Right forelimb (tissue), 1 donor: ENCODE measurements around the gene ZDHHC11B.
"Not testable (repeated sequence)": the region's sequence is repeated elsewhere in the genome, so short reads cannot be mapped to it uniquely, and the experiment has no call there.

ENCODE experiments used
- DNase-seq: peaks from one replicate; pipeline ENCODE4 v3.0.0-alpha.2; 2018

The ZDHHC11B gene

GRCh38 chr5:783881-784427 lies 575 bp downstream of the ZDHHC11B start:
- DNase-seq, result peak; percentile 56

GRCh38 chr5:783049-783802 lies 1.3 kb downstream of the ZDHHC11B start:
- not testable (repeated sequence) for DNase-seq

- not testable (repeated sequence) for DNase-seq
Observed at GRCh38 chr5:782356-782755, 2.2 kb downstream of the ZDHHC11B start.

- not testable (repeated sequence) for DNase-seq
Observed at GRCh38 chr5:780571-780970, 4.0 kb downstream of the ZDHHC11B start.

GRCh38 chr5:778967-779366 lies 5.6 kb downstream of the ZDHHC11B start:
- not testable (repeated sequence) for DNase-seq

GRCh38 chr5:778421-778820 lies 6.1 kb downstream of the ZDHHC11B start:
- DNase-seq, result not testable (repeated sequence)

- peak; percentile 47 for DNase-seq
Observed at GRCh38 chr5:777756-778161, 6.8 kb downstream of the ZDHHC11B start.

- DNase-seq, result peak; percentile 55
Observed at GRCh38 chr5:776862-777711, 7.4 kb downstream of the ZDHHC11B start.

- peak; percentile 42 for DNase-seq
Observed at GRCh38 chr5:775961-776861, 8.3 kb downstream of the ZDHHC11B start.

GRCh38 chr5:775595-775960 lies 9.0 kb downstream of the ZDHHC11B start:
- peak; percentile 46 for DNase-seq

GRCh38 chr5:774854-775505 lies 9.5 kb downstream of the ZDHHC11B start:
- DNase-seq, result peak; percentile 44

- DNase-seq, result peak; percentile 42
Observed at GRCh38 chr5:774304-774703, 10.2 kb downstream of the ZDHHC11B start.

- peak; percentile 43 for DNase-seq
Observed at GRCh38 chr5:773517-774264, 10.8 kb downstream of the ZDHHC11B start.

GRCh38 chr5:772931-773330 lies 11.6 kb downstream of the ZDHHC11B start:
- not testable (repeated sequence) for DNase-seq

- DNase-seq, result not testable (repeated sequence)
Observed at GRCh38 chr5:772547-772890, 12.0 kb downstream of the ZDHHC11B start.

GRCh38 chr5:771841-772546 lies 12.5 kb downstream of the ZDHHC11B start:
- not testable (repeated sequence) for DNase-seq

- peak; percentile 41 for DNase-seq
Observed at GRCh38 chr5:771087-771781, 13.3 kb downstream of the ZDHHC11B start.

- not testable (repeated sequence) for DNase-seq
Observed at GRCh38 chr5:770585-770984, 13.9 kb downstream of the ZDHHC11B start.

- DNase-seq, result not testable (repeated sequence)
Observed at GRCh38 chr5:769485-770145, 14.9 kb downstream of the ZDHHC11B start.
